ENCODE results near the gene ZFR2.
"Not testable (repeated sequence)": the region's sequence is repeated elsewhere in the genome, so short reads cannot be mapped to it uniquely, and the experiment has no call there.

The ZFR2 gene

GRCh38 chr19:3836887-3837286 is 32.0 kb downstream of the ZFR2 start:
- DNase-seq (ENCODE audit: low spot score): no peak

DNA sequence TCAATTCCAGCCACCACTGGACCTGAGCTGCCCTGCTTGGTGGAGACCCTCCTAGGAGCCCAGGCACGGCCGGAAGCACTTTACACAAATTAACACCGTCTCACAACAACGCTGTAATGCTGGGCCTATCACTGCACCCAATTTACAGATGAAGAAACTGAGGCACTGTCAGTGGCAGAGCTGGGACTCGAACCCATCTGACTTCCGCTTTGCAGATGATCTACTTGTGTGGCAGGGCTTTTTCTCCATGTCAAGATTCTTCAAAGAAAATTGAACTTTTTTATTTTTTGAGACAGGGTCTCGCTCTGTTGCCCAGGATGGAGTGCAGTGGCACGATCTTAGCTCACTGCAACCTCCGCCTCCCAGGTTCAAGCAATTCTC is 33.8 kb downstream of the ZFR2 start:
- DNase-seq (ENCODE audit: low spot score): no peak

DNA sequence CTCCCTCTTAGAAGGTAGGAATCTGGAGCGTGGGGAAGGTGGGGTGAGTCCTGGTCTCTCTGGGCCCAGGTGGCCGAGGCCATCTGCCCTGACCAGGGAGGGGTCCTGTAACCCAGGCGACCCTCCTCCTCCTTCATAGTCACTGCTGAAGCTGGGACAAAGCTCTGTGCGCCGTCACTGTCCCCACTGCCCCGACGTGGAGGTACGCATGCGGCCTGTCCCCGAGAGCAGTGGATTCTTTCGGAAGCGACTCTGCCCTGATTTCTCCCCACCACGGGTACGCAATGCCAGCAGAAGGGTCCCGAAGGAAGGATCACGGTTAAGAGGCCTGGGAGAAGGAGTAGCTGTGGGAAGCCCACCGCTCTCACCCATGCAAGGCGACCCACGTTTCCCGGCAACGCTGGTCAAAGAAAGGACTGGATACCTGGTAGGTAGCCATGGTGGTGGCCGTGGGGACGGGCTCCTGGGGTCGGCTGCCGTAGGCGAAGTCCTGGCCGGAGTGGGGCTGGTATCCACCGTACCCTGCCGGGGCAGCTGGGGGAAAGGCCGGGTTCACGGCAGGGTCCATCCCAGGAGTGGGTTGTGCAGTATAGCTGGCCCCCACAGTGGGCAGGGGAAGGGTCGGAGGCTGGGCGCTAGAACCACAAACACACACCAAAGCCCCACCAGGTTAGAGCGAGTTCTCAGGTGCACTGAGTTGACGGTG is 34.3 kb downstream of the ZFR2 start:
- no peak for DNase-seq (ENCODE audit: low spot score)

DNA sequence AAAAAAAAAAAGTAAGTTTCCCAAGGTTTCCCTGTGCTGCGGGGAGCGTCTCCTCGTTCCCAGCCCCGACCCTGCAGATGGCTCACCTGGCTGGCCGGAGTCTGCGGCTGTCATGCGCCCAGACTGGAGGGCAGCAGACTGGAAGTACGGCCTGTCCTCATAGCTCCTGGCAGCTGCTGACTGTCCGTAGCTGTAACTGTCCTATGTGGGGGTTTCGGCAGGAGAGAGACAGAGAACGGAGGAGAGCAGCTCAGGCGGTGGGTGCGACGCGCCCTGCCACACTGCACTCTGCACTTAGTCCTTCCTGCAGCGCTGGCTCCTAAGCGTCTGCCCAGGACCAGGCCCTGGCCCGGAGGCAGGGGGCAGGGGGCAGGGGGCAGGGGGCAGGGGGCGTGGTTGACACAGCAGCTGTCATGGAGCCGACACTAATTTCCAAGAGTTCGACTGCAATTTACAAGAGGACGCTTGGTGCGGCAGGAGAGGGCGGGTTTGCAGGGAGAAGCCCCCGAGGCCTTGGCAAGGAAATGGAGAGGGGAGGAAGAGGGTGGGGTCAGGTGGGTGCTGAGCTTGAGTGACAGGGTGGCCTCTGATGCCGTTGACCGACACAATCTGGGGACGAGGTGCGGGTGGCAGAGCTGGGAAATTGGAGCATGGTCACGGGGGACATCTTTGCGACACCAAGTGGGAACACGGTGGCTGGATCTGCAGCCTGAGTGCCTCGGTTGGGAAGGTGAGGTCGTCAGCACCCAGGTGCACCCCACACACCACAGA is 35.1 kb downstream of the ZFR2 start:
- DNase-seq (ENCODE audit: low spot score): no peak

GRCh38 chr19:3832001-3832400 is 36.8 kb downstream of the ZFR2 start:
- DNase-seq (ENCODE audit: low spot score): no peak

- no peak for DNase-seq (ENCODE audit: low spot score)
These were observed 37.2 kb downstream of the ZFR2 start for GRCh38 chr19:3831601-3832000.

DNA sequence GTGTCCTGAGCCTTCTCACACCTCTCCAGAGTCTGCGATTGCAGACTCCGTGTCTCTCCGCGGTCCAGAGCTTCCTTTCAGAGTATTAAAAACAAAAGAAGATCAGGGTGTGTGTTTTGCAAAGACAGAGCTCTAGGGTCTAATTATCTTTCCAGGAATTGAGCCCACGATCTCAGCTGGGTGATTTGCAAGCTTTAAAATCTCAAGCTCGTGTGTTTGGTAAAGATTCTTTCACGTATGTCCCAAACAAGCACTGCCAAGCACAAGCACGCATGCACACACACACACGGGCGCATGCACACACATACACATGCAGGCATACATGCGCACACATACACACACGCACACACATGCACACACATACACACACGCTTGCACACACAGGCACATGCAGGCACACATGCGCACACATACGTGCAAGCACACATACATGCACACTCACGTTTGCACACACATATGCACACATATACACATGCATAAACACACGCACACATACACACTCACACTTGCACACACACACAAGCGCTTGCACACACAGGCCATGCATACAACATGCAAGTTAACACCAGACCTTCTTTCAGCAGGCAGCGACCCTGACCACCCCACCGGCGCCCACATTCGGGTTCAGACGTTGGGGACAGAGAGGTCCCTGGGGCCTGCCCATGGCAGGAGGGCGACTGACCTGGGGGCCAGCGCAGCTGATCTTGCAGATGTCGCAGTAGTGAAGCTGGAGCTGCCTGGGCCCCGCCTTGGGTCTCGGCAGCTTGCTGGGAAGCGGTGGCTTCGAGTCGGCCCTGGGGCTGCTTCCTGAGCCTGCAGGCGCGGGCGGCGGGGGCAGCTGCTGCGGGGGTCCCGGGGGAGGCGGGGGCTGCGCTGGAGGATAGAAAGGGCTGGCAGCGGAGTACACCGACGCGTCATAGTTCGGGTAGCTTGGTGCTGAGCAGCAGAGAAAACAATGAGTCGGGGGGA is 37.9 kb downstream of the ZFR2 start:
- DNase-seq (ENCODE audit: low spot score): no peak

- no peak for DNase-seq (ENCODE audit: low spot score)
These were observed 41.5 kb downstream of the ZFR2 start for GRCh38 chr19:3827306-3827705.

- DNase-seq (ENCODE audit: low spot score): no peak
These were observed 42.7 kb downstream of the ZFR2 start for GRCh38 chr19:3826163-3826562.

DNA sequence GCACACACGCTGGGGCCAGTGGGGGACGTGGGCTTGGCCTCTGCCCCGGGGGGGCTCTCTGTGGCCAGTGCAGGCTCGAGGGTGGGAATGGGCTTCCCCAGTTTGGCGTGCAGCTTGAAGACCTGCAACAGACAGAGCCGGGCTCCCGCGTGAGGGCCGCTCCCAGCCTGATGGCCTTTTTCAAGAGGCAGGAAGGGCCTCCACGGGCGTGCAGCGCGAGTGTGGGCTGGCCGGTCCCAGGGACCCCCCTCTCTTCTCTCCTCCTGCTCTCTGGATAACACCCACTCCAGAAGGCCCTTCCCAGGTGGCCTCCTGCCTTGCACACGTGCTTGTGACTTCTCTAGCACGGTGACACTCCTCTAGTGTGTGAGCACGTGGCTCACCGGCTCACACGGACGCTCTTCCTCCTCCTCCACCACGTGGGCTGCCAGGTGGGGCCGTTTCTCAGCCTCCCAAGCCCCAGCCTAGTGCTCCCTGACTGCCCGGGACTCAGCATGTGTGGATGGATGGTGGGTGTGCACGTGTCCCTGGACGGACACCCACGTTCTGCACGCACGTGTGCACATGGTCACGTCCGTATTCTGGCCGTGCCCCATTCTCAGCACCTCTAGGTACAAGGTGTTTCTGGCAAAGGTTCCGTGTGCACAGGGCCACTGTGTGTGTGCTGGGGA is 43.4 kb downstream of the ZFR2 start:
- DNase-seq (ENCODE audit: low spot score): no peak

GRCh38 chr19:3823350-3823713 is 45.5 kb downstream of the ZFR2 start:
- no peak for DNase-seq (ENCODE audit: low spot score)

DNA sequence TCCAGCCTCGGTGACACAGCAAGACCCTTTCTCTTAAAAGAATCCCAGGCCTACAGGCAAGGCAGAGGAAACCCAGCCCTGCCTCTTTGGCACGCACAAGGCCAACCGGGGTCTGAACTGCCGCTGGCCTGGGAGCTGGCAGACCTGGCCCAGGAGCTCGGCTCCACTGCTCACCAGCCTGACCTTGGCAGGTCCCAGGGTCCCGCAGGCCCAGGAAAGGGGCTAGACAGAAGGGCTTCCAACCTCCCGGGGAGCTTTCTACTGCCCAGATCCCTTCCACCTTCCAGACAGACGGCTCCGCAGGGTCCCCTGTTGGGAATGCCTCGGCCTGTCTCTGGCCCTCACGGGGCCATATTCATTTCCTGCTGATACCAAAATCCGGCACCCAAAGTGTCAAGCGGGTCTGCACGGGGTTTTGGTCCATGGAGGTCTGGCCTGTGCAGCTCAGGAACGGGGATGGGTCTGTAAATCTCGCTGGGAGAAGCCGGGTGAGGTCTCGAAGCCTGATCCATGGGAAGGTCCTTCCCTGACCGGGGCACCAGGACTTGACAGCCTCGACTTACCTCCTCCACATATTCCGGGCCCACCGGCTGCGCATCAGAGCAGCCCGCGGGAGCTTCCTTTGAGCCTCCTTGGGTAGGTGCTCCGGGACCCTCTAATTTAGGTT is 46.0 kb downstream of the ZFR2 start:
- DNase-seq (ENCODE audit: low spot score): no peak

DNA sequence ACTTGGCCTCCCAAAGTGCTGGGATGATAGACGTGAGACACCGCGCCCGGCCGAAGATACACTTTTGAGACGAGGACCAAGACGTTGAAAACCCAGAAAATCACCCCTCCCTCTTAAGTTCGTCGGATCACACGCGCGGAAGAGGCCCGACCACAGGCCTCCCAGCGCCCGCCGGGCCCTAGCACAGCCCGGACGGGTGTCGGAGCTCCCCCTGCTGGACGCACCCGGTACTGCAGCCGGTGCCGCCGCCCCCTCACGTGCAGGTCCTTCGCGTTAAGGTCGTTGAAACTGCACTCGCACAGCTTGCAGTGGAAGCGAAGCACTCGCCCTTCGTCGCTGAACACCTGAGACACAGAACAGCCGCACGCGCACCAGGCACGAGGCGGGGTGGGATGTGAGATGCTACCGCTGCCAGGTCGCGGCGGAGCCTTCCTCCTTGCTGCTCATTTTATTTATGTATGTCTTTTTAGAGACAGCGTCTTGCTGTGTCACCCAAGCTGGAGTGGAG is 46.9 kb downstream of the ZFR2 start:
- peak; percentile 37 for DNase-seq (ENCODE audit: low spot score)

- DNase-seq (ENCODE audit: low spot score): no peak
These were observed 47.7 kb downstream of the ZFR2 start for GRCh38 chr19:3821156-3821555.

GRCh38 chr19:3819989-3820388 is 48.8 kb downstream of the ZFR2 start:
- DNase-seq (ENCODE audit: low spot score): no peak

DNA sequence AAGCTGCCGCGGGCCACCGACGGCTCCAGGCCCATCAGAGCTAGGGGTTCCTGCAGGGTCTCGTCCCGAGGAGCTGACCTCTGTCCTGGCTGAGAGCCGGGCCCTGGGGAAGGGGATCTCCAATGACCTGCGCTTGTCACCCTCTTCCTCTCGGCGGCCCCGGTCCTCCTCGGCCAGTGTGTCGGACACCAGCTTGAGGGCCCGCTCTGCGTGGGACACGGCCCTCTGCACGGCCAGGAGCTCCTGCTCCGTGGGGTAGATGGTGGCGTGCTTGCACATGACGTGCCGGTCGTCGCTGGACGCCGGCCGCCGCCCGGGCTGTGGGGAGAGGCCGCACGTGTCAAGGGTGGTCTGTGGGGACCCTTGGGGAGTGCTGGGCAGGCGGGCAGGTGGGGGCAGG is 49.9 kb downstream of the ZFR2 start:
- DNase-seq (ENCODE audit: low spot score): no peak

GRCh38 chr19:3818466-3818865 is 50.4 kb downstream of the ZFR2 start:
- DNase-seq (ENCODE audit: low spot score): peak; percentile 52

- no peak for DNase-seq (ENCODE audit: low spot score)
These were observed 51.1 kb downstream of the ZFR2 start for GRCh38 chr19:3817761-3818160.

GRCh38 chr19:3816566-3817218 is 52.1 kb downstream of the ZFR2 start:
- DNase-seq (ENCODE audit: low spot score): no peak

DNA sequence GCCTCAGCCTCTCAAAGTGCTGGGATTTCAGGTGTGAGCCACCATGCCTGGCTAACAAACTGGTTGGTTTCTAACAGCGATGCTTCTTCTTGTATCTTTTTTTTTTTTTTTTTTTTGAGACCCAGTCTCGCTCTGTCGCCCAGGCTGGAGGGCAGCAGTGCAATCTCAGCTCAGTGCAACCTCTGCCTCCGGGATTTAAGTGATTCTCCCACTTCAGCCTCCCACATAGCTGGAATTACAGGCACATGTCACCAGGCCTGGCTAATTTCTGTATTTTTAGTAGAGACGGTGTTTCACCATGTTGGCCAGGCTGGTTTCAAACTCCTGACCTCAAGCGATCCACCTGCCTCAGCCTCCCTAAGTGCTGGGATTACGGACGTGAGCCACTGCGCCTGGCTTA is 52.7 kb downstream of the ZFR2 start:
- DNase-seq (ENCODE audit: low spot score): not testable (repeated sequence)

GRCh38 chr19:3814648-3815047 is 54.2 kb downstream of the ZFR2 start:
- no peak for DNase-seq (ENCODE audit: low spot score)

All from kidney tubule cell (primary cell).